Epithelial cell of esophagus (primary cell): ENCODE data around the gene CEBPG.

Source experiments
- DNase-seq: peaks from one replicate; pipeline ENCODE4 v3.0.0; 2010; ENCODE audit warnings: low read depth
- H3K4me3 ChIP-seq: 2 replicates; pipeline ENCODE4 v1.5.1; 2011; ENCODE audit warnings: mild to moderate bottlenecking, low read length, control low read depth
- TF ChIP-seq, protein P1 (sequence below): IDR thresholded peaks from 2 replicates; pipeline ENCODE4 v1.5.1; 2011; ENCODE audit warnings: low read depth, mild to moderate bottlenecking, low read length, control low read depth, inconsistent platforms; ENCODE audit not compliant: insufficient read depth; ENCODE audit errors: missing control alignments

CEBPG gene

GRCh38 chr19:33398361-33399060, 25.0 kb downstream of the CEBPG start:
- TF ChIP-seq, protein P1, sequence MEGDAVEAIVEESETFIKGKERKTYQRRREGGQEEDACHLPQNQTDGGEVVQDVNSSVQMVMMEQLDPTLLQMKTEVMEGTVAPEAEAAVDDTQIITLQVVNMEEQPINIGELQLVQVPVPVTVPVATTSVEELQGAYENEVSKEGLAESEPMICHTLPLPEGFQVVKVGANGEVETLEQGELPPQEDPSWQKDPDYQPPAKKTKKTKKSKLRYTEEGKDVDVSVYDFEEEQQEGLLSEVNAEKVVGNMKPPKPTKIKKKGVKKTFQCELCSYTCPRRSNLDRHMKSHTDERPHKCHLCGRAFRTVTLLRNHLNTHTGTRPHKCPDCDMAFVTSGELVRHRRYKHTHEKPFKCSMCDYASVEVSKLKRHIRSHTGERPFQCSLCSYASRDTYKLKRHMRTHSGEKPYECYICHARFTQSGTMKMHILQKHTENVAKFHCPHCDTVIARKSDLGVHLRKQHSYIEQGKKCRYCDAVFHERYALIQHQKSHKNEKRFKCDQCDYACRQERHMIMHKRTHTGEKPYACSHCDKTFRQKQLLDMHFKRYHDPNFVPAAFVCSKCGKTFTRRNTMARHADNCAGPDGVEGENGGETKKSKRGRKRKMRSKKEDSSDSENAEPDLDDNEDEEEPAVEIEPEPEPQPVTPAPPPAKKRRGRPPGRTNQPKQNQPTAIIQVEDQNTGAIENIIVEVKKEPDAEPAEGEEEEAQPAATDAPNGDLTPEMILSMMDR = no peak
- DNase-seq = no peak
- H3K4me3 ChIP-seq = no peak overlapping the region

DNA sequence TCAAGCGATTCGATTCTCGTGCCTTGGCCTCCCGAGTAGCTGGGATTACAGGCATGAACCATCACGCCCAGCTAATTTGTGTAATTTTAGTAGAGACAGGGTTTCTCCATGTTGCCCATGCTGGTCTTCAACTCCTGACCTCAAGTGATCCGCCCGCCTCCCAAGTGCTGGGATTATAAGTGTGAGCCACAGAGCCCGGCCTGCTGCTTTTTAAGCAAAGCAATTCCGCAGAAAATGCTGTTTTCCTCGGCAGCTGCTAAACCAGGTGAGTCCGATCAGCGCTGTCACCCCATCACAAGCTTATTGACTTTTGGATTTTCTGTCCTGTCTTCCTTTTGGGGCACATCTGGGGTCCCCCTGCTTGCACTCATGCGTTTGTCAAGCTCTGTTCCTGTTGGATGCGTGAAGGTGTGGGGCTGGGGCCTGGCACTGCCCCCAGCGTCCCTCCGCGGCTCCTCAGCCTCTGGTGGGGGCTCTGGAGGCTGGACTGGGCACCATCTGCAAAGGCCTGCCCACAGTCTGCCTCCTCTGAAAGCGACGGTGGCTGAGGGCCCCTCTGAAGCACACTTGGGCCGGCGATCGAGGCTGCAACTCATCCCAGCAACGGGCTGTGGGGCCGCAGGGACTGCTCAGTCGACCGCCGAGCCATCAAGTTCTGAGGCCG, 25.7 kb downstream of the CEBPG start:
- DNase-seq = no peak
- no peak overlapping the region for H3K4me3 ChIP-seq
- TF ChIP-seq, protein P1 = no peak

- no peak overlapping the region for H3K4me3 ChIP-seq
- TF ChIP-seq, protein P1 = no peak
- no peak for DNase-seq
Observed at GRCh38 chr19:33399745-33400681, 26.5 kb downstream of the CEBPG start.

DNA sequence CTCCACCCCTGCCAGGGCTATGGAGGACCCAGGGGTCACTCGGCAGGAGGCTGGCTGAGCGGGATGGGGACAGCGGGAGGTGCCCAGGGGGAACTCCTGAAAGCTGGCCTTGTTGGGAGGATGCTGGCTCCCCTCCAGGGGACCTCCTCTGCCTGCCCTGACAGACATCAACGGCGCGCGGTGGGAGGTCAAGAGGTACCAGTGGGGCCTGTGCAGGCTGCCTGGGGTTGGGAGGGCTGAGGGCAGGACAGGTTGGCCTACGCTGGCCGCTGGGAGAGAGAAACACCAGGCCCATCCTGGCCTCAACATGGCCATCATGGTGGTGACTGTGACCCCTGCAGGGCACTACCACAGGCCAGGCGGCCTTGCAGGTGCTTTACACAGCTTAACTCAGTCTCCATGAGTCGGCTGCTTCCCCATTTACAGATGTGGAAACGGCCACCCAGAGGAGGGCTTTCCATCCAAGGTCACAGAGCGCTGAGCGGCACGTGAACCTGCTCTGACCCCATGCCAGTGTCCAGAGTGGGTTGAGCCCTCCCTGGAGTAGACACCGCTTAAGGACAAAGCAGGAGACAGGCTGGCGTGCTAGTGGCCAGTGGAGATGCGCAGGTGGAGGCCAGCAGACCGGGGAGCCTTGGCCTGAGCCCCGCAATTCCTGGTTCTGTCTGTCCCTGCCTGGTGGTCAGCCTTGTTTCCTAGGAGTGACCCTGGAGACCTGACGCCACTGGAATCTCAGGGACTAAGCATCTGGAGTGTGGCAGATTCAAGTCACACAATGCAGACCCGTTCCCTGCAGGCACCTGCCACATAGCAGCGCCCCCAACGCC, 27.6 kb downstream of the CEBPG start:
- H3K4me3 ChIP-seq = no peak overlapping the region
- TF ChIP-seq, protein P1 = no peak
- DNase-seq = no peak

DNA sequence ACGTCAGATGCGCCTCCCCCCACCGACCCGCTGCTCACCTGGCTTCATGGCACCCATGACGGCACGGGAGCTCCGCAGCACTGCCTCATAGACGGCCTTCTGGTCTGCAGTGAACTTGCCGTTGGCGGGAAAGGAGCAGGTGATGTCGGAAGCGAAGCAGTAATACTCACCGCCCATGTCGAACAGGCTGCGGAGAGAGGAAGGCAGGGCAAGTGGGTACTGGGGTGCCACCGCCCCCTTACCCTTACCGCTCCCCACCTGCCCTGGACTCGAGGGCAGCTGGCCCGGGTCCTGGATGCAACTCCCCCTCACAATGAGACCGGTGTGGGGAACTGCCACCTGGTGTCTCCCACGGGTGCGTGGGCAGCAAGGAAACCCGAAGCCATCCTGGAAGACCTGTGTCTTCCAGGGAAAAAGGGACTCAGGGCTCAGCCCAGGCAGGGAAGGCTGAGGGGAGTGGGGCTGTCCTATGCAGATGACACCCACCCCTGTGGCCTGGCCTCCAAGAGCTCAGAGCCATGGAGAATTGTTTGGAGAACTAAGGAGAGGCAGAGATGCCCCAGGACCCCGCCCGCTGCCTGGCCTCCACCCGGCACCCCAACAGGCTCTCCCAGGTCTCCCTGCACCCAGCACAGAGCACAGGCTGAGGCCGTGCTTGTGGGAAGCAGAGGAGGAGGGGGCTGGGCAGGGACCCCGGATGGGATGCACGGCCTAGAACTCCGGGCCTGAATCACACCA, 28.3 kb downstream of the CEBPG start:
- TF ChIP-seq, protein P1 = no peak
- DNase-seq = no peak
- H3K4me3 ChIP-seq = no peak overlapping the region
